Liver (tissue), 3 donors: ENCODE data around the gene BAIAP2.

Experiments
- ATF3 ChIP-seq: IDR thresholded peaks from 2 replicates; pipeline ENCODE4 v1.6.1; 2016; ENCODE audit warnings: antibody characterized with exemption
- CTCF ChIP-seq: fragments of 150-350 bp; IDR thresholded peaks from 2 replicates; pipeline ENCODE4 v1.5.1; 2017; ENCODE audit warnings: improper control_type of control experiment, low read depth, low read length; ENCODE audit not compliant: missing input control
- EGR1 ChIP-seq, 2 donors: IDR thresholded peaks; 2 replicates each; pipeline ENCODE4 v1.6.1; 2016 to 2018; ENCODE audit warnings: antibody characterized with exemption in 2 of 2, low read depth in 2 of 2
- MAX ChIP-seq: IDR thresholded peaks from 2 replicates; pipeline ENCODE4 v1.6.1; 2016; ENCODE audit warnings: antibody characterized with exemption
- YY1 ChIP-seq: IDR thresholded peaks from 2 replicates; pipeline ENCODE4 v1.6.1; 2016; ENCODE audit warnings: antibody characterized with exemption, mild to moderate bottlenecking
- donor health status: healthy.
- donor health status: healthy.

- no peak for TF ChIP-seq CTCF
- TF ChIP-seq ATF3: no peak
- TF ChIP-seq YY1: no peak
- no peak for TF ChIP-seq EGR1 (IDR thresholded peaks at IDR 0.05; ENCODE audit: low read depth in 2 of 2)
- no peak for TF ChIP-seq MAX
These were observed 14.5 kb downstream of the BAIAP2 start for GRCh38 chr17:81049372-81049911.
